Glomerular visceral epithelial cell (primary cell): ENCODE results near the gene SAMD4A.

Experiments
- DNase-seq: peaks from one replicate; pipeline ENCODE4 v3.0.0-alpha.2; 2016; ENCODE audit errors: extremely low spot score

SAMD4A gene

DNA sequence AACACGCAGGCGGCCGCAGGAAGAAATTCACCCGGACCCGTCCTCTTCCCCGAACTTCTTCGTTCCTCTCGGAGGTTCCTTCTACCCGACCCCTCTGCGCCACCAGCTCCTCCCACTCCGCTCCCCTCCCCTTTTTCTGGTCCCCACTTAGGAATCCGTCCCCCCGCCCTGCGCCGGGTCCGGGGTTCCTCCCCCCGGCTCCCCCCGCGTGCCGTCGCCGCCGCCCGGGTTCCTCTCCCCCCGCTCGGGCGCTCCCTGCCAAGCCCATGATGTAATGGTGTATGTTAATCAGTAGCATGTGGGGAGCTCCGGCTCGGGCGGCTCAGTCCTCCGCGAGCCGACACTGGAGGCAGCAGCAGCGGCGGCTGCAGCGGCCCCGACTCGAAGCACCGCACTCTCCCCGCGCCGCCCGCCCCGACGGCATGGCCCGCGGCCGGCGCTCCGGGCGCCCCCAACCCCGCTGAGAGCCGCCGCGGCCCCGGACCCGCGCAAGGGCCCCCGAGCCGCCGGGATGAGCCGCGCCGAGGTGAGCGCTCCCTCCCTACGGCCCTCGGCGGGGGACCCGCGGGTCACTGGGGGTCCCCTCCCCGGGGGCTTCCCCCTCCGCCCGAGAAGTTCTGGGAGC, 1.0 kb upstream of the SAMD4A start:
- DNase-seq = peak; percentile 96

GRCh38 chr14:54567224-54567638, 303 bp downstream of the SAMD4A start:
- DNase-seq = peak; percentile 49

- DNase-seq = peak; percentile 38
Measured at GRCh38 chr14:54567639-54568561, 972 bp downstream of the SAMD4A start.

DNA sequence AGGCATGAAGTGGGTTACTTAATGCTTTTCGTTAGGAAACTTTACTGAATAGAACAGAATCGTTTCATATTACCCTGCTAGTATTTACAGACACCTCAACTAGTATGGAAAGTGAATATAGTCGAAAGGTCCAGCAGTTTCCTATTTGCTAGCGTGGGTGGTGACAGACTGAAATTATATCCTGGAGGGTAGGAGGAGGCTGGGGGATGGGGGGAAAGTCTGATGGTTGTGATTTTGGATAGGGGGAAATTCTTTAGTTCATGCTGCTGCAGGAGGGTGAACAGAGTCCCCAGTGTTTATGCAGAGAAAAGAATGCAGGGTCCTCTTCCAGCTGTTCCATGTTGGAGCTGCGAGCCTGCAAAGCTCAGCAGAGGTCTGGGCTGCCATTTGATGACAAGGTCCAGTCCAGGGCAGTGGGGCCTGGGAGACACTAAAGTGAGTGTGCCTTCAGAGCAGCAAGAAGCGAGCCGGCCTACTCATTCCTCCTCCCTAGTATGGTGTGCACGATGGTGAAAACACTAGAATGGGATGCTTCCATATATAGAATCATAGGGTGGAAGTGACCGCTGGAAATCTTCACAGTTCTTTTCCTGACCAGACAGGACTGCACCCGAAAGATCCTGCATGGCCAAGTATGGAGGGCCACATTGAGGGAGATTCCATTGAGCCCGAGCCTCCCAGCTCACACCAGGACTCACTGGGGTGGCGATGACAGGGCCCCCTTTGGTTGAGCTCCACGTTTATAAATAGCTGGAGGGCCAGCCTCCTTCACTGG, 2.1 kb downstream of the SAMD4A start:
- DNase-seq = peak; percentile 24

GRCh38 chr14:54570047-54570446, 3.1 kb downstream of the SAMD4A start:
- no peak for DNase-seq

DNA sequence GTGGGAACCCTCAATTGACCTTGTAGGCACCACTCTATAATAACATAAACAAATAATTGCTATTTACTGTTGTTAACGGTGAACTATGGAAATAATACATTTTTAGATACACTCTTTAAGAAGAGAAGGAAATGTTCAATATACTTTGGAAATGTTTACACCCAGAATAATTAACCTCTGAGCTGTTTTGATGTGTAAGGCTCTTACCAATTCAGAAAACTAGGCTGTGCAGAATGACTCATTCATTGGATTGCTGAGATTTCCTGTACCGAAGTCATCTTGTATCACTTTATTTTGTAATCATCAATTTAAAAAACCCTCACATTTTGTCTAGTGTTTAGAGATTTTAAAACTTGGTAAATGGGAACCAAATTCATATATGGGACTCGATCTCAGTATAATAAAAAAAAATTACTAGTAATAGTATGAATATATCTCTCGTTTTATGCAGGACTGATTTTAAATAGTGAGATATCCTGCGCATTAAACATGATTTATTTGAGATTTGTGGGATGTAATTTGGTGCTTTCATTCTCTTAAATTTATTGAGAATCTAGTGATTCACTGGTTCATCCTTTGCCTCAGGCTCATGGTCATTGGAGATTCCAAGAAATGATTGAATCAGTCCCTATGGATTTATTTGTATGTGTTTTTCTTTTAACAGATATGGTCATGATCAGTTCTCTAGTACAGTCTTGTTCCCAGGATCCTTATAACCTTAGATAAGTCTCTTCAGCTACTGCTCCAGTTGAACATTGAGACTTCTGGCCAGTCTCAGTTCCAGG, 3.9 kb downstream of the SAMD4A start:
- peak; percentile 38 for DNase-seq

DNA sequence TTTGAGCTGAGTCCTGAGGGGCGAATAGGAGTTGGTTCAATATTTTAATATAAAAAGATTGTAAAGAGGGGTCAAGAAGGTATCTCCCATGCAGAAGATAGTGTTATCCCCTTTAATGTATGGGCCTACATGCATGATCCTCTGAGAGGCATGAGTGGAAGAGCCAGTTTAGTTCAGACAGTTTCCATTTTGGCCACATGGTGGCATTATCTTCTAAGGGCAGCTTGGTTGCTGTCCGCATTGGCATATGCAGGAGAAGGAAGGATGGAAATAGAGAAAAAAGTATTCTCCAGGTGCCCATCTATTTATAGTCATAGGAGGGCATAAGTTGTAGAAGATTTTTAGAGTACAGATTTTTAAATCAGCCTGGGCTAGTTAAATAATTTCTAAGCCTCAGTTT, 5.4 kb downstream of the SAMD4A start:
- DNase-seq = peak; percentile 51

DNA sequence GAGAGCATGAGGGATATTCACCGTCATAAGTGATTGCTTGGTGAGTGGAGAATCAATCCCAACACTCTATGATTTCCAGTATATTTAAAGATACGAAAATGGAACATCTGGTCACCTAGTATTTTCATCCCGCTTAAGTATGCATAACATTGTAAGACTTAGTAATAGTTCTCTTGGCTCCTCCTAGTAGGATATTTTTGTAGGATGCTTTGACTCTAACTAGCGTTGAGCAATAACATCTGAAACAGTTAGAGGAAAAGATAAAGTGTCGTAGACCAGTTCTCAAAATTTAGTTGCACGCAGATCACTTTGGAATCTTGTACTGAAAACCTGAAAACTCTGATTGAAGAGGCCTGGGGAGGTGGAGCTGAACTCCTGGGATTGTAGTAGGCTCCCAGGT, 7.6 kb downstream of the SAMD4A start:
- DNase-seq = no peak

DNA sequence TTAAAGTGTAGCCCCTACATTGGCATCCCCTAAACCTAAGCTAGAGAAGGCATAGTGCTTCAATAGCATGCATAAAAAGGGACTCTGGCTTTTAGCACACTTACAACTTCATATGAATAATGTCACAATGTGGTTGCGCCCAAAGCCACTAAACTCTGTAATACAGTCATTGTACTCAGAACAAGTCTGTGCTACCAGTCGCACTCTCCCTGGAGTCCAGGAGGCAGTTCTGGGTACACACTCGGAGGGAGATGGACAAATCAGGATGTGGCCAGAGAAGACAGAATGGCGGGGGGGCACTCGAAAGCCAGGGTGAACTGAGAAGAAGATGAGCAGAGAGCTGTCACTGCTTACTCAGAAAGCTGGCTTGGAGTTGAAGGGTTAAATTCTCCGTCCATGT, 10.6 kb downstream of the SAMD4A start:
- no peak for DNase-seq

DNA sequence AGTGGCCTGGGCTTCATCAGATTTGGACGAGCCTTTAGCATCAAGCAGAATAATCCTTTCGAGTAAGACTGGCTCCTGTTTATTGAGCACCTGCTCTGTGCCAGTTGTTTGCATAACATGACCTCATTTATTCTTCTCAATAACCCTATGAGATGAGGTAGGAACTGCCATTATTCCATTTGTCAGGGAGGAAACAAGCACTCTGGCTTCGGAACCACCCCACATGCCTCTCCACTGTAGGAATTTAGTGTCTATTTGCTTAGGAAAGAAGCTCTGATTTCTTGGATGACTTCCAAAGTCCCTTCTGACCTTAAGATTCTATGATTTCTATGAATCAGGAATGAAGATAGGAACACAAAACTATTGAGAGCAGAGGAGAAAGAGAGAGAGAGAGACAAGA, 11.0 kb downstream of the SAMD4A start:
- DNase-seq = peak; percentile 29

- peak; percentile 51 for DNase-seq
Measured at GRCh38 chr14:54579621-54580020, 12.7 kb downstream of the SAMD4A start.

- DNase-seq = no peak
Measured at GRCh38 chr14:54580933-54581332, 14.0 kb downstream of the SAMD4A start.

- no peak for DNase-seq
Measured at GRCh38 chr14:54582334-54582733, 15.4 kb downstream of the SAMD4A start.

DNA sequence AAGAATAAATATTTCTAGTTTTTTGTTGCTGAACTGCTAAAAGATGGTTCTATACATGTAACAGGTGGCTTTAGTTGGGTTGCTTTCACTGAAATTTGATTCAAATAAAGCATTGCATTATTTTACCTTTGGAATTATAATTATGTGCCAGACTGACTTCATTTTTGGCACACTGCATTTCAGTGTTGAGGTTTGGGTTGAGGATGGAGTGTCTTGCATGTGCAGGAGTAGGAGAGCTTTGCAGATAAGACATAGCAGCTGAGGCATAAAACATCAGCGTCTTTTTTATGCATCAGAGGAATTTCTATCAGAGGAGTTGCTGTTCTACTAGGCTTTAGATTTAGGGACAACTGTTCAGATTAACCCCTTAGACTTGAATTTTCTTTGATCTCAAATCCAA, 17.2 kb downstream of the SAMD4A start:
- no peak for DNase-seq

- DNase-seq = no peak
Measured at GRCh38 chr14:54585214-54585613, 18.3 kb downstream of the SAMD4A start.

GRCh38 chr14:54589076-54589475, 22.1 kb downstream of the SAMD4A start:
- DNase-seq = peak; percentile 38

- DNase-seq = no peak
Measured at GRCh38 chr14:54589843-54590242, 22.9 kb downstream of the SAMD4A start.

DNA sequence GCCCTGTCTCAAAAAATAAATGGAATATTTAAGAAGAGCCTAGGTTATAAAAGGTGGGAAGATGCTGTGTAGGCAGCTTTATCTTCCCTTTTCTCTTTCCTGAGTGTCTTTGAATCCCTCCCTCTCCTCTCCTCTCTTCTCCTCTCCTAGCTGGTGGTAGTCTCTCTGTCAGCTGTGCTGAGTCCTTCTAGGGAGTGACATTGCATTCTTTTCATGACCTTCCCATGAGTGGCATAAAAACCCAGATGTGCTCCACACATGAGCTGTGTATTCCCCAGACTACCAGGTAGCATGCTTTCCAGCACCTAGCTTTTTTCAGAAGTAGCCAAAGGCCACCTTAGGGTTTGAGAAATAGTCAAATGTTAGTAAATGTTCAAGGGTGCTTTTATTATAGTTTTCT, 23.6 kb downstream of the SAMD4A start:
- no peak for DNase-seq

- DNase-seq = no peak
Measured at GRCh38 chr14:54591461-54591860, 24.5 kb downstream of the SAMD4A start.

- DNase-seq = no peak
Measured at GRCh38 chr14:54591866-54592265, 24.9 kb downstream of the SAMD4A start.

- peak; percentile 36 for DNase-seq
Measured at GRCh38 chr14:54593860-54594259, 26.9 kb downstream of the SAMD4A start.

GRCh38 chr14:54594537-54594936, 27.6 kb downstream of the SAMD4A start:
- no peak for DNase-seq
